GM18507 (cell line): ENCODE data around the gene RPS19BP1.

Experiments
- DNase-seq: peaks from one replicate; pipeline ENCODE4 v3.0.0; 2011; ENCODE audit warnings: low read depth; ENCODE audit not compliant: insufficient read length; ENCODE audit errors: extremely low spot score
- FAIRE-seq: peaks from 2 replicates; lab custom pipeline; 2011; peaks lifted over from hg19 to GRCh38; lab: Jason Lieb, UNC

The RPS19BP1 gene

DNA sequence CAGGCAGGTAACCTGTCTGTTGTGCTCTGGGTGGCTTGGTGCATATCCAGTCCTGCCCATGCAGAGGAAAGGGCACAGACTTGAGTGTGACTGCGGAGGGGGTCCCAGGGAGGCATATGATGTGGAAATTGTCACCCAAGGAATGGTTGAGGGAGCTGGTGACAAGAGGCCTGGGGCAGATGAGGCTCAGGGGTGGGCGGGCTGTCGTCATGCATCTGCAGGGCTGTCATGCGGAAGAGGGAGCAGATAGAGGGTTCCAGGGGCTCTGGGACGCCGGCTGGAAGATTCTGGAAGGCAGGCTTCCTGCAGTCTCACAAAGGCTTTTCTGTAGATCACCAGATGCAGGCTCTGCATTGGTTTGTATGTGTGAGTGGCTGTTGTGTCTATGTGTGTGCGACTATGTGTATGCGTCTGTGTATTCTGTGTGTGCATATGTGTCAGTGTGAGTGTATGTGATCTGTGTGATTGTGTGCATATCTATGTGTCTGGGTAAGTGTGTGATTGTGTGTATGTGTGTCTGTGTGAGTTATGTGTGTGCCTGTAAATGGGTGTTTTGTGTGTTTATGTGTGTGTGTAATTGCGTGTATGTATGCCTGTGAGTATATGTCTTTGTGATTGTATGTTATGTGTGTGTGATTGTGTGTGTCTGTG, 30.4 kb upstream of the RPS19BP1 start:
- no peak for FAIRE-seq
- no peak for DNase-seq

DNA sequence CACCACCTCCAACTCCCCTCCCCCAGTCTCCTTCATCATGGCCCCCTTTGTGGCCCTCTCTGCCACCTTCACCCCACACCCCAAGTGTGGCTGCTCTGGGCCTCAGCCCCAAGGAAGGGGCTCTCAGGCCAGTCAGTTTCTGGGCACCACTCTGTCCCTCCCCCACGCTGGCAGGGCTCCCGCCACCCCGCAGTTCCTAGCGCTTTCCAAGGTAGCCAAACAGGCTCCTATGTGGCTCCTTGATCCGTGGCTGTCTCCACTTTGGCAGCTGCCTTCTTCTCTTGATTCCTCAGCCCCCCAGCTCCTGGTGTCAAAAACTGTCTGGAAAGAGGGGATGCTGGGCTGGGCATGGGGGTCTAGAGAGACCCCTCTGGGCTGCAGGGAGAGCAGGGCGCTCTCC, 27.6 kb upstream of the RPS19BP1 start:
- no peak for FAIRE-seq
- DNase-seq, result no peak

DNA sequence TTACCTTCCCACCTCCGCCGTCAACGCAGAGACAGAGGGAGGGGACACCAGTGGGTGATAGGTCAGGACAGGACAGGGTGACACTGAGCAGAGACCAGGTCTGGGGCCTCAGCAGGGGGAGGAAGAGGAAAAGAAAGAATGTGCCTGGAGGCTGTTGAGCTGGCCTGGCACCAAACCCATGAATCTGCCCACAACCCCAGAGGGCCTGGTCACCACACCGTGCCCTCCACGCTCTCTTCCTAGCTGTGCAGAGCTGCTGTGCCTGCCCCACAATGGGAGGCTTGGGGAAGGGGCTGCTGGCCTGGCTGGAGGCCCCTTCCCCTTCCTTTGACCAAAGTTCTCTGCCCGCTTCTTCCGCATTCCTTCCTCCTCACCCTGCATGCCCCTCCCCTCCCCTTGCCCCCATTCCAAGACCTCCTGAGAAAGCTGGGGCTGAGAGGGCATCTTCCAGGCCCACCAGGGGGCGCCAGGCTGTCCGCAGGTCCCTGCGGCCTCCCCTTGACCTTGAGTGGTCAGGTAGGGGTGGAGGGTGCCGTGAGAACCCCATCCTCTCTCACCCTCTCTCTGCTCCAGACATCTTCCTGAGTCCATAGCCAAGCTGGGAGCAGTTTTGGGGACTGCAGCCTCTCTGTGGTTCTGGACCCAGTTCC, 27.0 kb upstream of the RPS19BP1 start:
- DNase-seq (no peak), FAIRE-seq (no peak)

DNA sequence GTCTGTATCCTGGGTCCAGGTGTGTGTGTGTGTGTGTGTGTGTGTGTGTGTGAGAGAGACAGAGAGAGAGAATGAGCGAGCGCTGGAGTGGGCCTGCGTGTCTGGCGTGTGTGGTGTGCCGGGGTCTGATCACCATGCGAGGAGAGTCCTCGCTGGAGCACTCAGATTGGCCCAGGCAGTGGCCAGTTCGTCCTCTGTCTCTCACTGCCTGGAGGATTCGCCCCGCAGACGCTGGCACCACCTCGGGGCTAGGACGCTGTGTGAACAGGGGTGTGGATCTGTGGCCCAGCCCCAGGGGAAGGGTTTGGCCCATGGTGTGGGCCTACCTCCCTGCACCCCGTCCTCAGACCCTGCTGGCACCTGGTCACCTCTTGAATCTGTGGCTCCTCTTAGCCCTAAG, 26.4 kb upstream of the RPS19BP1 start:
- no peak for DNase-seq
- FAIRE-seq, result no peak

DNA sequence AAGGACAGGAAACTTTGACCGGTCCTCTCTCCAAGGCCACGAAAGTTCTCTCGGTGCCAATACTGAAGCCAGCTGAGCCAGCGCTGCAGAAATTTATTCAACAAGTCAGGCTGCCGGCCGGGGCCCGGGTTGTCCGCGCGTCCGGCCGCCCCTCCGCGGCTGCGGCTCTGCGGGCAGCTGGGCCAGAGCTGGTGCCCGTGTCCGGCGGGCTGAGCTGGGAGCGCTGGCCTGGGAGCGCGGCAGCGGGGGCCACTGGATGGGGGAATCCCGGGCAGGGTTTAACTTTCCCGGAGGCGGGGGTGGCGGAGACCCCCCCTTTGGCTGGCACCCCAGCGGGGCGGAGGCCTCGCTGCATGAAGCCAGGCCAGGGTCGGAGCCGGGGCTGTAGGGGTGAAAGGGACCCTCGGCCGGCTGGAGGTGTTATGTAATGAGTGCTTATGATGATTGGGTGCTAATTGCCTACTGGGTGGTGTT, 25.7 kb upstream of the RPS19BP1 start:
- no peak for DNase-seq
- no peak for FAIRE-seq

DNA sequence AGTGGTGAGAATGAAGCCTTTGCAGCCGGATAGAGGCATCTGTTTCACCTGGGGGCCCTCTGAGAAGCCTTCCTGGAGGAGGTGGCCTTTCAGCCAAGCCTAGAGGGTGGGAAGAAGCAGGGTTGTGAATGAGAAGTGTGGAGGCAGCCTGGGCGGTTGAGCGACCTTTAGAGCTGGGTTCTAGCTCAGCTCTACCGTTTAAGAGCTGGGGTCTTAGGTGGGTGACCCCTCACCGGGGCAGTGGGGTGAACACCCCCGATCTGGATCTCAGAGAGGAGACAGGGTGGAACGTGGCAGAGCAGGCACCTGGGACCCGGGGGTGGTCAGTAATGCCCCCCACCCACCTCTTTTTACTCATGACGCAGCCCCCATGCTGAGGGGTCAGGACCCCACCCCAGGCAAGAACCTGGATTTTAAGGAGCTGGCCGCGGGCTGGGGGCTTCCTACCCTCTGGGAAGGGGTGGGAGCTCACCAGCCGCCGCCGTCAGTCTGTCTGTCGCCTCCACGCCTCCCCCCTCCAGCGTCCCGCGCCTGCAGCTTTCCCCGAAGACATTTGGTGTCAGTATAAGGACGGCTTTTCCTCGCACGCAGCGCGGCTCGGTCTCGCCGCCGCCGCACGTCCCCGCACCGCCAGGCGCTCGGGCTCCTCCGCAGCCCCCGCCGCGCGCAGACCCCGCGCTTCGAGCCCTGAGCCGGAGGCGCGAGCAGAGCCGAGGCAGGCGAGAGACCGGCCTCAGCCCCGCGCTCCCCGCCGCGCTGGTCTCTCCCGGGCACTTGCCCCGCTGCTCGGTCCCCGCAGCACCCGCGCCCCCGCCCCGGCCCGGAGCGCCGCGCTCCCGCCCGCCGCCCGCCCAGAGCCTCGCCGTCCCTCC, 24.7 kb upstream of the RPS19BP1 start:
- DNase-seq, result no peak
- FAIRE-seq, result no peak

DNA sequence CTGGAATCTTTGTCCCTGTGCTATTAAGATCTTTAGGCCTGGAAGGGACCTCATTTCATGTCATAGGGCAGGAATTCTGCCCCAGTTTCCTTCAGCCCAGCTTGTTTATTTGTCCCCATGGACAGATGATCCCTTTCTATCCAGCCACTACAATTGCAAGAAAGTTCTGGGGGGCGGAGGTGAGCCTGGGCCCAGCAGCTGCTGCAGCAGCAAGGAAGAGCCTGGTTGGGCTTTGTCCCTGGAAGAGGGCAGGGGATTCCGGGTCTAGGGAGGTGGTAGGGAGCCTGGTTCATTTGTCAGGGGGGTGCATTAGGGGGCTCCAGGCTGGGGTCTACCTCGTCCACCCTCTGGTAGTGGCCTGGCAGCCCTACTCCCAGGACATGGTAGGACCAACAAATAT, 21.6 kb upstream of the RPS19BP1 start:
- FAIRE-seq (no peak), DNase-seq (no peak)

DNA sequence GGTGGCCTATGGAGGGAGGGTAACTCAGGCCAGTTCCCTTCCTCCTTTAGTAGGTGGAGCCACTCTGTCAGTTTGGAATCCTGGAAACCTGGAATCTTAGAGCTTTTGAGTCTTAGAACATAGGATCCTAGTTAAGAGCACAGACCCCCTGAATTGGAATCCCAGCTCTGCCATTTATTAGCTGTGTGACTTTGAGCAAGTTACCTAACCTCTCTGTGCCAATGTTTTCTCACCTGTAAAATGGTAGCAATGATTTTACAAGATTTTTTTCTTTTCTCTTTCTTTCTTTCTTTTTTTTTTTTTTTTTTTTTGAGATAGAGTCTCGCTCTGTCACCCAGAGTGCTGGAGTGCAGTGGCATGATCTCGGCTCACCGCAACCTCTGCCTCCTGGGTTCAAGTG, 20.9 kb upstream of the RPS19BP1 start:
- DNase-seq (no peak), FAIRE-seq (no peak)

DNA sequence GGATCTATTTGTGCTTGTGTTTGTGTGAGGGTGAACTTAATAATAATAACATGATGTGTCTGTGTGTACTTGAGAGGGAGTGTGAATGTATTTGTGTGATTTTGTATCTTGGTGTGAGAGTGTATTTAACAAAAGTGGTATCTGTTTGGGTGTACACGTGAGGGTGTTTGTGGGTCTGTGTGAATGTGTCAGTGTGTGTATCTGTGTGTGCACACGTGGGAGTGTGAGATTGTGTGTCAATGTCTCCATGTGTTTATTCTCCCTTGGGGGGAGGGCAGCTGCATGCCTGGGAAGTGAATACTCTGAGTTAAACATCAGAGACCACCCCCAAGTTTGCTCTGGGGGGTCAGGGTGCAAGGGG, 15.0 kb upstream of the RPS19BP1 start:
- FAIRE-seq, result no peak
- no peak for DNase-seq

DNA sequence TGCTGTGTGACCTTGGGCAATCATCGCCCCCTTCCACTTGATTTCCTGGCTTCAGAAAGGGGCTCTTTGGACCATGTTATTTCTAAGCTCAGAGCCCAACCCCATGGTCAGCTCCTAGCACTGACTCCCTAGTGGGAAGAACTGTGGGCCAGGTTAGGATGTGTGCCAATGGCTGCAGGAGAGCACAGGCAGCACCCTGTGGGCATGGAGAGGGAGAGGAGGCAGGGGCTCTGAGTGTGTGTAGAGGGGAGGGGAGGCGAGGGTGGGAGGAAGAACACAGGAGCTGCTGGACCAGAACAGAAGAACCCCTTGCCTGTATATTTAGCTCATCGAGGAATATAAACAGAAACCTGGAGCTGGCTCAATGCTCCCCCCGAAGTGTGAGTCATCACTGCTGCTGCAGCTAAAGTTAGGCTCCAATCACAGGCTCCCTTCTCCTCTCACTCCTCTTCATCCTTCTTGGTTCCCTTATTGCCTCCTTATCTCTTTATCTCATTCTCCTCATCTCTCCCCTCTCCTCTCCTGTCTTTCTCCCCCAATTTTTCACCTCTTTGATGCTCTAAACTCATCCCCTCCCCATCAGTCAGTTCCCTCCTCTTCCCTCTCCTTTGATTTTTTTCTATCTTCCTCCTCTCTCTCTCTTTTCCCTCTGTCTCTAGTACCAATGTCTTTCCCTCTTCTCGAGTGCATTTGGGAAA, 14.5 kb upstream of the RPS19BP1 start:
- FAIRE-seq (no peak), DNase-seq (no peak)

DNA sequence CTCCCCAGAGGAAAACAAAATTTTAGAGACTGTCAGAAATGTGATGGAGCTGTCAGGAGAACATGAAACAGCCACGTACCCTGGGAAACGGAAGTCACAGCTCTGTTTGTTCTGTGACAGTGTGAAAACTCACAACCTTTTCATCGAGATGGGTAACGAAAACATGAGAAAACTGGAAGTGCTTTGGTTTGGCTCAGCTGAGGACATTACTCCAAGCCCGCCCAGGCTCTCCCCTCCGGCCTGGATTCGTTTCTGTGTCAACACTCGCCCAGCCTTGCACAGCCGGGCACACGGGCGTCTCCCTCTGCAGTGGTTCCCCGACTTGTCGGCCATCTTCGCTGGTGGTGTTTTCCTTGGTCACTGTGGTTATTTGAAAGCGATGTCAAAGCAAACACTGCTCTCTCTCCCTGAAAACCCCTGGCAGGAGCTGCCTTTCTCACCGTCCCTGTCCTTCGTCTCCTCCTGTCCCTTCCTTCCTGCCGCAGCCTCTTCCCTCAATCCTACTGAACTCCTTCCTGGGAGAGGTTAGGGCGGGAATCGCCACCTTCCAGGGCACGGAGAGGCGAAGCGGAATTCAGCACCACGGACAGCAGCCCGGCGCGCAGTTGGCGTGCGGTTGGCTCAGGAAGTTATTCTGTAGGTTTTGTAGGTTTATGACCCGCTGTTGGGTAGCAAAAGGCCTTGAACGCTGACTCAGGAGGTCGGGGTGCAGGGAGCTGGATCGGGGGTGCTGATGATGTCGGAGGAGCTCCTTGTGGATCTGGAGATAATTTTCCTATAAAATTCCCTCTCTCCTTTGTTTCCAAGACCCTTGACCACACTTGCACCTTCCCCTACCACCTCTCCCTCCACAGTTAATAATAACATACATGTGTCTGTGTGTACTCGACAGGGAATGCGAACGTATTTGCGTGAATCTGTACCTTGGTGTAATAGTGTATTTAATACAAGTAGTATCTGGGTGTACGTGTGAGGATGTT, 13.1 kb upstream of the RPS19BP1 start:
- DNase-seq (no peak), FAIRE-seq (no peak)

DNA sequence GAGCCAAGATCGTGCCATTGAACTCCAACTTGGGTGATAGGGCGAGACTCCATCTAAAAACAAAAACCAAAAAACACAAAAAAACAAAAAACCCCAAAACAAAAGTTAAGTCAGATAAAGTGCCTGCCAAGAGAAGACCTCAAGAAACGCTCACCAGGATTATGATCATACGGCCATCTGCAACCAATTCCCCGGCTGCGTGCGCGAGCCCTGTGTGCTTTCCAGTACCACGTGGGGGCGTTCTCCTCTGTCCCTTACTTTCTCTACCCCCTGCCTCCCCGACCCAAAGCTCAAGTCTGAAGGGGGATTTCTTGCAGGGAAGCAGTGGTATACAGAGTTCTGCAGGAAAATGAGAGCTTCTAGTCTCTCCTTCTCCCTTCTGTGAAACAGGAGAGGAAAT, 10.5 kb upstream of the RPS19BP1 start:
- DNase-seq (no peak), FAIRE-seq (no peak)

DNA sequence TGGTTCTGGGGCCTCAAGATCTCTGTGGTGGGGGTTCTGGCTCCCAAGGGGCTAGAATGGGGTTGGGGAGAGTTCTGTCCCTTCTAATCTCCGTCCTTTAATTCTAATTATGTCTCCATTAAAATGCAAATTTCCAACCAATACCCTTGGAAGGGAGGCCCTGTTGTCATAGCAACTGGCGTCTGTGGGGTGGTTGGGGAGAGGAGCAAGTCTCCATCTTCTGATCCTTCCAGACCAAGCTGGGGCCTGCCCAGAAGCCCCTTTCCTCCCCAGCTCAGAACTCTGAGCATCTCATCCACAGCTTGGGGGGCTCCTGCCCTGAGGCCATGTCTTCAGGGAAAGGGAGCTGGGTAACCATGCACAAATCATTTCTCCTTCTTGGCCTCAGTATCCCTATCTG, 5.4 kb upstream of the RPS19BP1 start:
- DNase-seq (no peak), FAIRE-seq (no peak)

DNA sequence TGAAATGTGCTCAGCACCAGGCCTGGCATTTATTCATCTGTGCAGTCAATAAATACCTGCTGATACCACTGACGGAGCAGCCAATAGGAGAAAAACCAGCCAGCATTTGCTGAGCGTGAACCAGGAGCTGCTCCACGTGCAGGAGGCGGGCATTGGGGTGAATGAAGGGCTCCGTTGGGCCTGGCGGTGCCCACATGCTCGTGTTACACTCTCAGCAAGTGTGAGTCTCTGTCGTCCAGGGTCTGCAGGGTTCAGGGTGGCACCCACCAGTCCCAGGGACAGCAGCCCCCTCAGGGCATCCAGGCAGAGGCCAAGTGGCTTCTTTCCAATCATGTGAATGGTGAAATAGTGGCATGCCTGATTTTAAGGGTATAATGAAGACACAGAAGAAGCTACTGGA, 4.2 kb upstream of the RPS19BP1 start:
- FAIRE-seq, result no peak
- DNase-seq, result no peak

DNA sequence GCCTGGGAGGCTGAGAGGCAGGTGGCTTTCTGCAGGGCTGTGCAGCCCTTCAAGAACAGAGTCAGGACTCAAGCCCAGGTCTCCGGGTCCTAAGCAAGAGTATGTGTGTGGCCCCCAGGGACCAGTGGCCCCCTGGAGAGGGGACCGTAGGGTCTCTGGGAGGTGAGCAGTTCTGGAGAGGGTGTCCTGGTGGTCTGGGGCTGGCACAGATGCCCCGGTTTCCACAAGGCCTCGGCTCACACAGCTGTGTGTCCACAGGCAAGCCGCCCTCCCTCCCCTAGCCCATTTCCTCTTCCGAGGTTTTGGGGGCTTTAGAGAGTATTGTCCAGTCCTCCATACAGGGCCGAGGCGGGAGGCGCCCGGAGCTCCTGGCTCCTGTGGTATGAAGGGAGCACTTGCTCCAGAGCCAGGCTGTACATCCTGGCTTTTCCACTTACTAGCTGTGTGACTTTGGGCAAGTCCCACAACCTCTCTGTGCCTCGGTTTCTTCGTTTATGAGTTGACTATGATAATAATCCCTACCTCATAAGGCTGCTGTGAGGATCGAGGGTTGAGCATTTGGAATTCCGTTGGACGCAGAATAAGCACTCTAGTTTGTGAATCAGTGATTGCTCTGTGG, 3.4 kb upstream of the RPS19BP1 start:
- DNase-seq, result no peak
- no peak for FAIRE-seq

DNA sequence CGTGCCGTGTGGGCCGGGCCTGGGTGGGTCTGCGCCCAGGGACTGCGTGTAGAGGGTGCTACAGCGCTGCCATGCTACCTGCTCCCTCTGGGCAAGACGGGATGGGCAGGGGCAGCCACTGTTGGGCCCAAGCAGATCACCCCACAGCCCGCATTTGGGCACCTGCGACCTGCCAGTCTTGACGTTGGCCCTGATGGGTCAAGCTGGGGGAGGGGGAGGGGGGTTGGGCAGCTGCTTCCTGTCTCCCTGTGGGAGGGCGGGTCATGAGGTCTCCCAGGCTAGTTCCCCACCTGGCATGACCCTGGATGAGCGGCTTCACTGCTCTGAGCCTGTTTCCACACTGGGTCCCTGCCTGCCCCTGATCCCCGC, 2.8 kb upstream of the RPS19BP1 start:
- FAIRE-seq (no peak), DNase-seq (no peak)

DNA sequence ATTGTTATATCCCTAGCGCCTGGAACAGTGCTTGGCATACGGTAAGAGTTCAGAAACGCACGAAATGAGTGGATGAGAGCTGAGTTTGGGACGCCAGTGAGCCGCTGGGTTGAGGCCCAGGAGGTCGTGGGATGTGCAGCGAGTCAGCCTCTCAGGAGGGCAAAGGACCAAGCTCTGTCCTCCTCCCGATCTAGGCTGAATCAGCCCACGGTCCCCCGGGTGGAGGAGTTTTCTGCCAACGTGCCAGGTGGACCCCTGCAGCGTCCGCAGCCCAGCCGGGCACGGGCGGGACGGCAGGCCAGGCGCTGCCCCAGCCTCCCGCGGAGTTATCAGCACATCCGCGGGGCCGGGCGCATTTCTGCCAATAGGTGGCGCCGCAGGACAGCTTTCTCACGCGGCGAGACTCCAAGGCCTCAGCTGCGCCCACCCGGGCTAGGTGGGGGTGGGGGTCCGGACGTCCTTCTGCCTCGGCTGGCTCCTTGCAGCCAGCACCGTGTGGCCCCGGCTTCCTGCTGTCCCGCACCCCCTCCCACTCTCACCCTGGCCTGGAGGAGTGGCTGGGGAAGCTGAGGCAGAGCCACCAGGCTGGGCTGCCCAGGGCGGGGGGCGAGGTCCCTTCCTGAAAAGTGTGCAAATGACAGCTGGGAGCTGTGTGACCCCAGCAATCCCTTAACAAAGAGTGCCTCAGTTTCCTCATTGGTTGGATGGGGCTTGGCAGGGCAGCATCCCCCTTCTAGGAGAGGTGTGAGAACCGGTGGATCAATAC, 2.2 kb upstream of the RPS19BP1 start:
- FAIRE-seq (peak; percentile 65), DNase-seq (no peak)

DNA sequence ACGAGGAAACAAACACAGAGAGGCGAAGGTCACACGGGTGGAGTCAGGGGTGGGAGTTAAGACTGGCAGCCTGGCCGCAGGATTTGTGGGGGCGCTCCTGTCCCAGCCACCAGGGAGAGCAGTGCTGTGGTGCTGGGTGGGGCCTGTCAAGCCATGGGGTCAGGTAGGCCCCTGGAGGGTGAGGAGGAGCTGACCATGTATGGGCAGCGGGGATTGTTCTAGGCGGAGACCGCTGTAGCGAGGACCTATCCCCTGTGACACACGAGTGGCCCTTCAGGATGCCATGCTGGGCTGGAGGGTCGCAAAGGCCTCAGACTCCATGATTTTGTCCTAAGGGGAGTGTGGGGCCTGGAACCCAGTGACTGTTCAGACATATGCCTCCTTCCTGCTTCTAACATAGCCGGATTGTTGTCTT, 1.6 kb upstream of the RPS19BP1 start:
- no peak for FAIRE-seq
- no peak for DNase-seq
